Muscle of back (tissue), 11 donors: ENCODE data around the gene GNAI2. TPM values are rescaled to one million over a fixed set of nuclear protein-coding genes. Genes with fewer than 3 reads are reported as not detected.
"Not testable (repeated sequence)": the region's sequence is repeated elsewhere in the genome, so short reads cannot be mapped to it uniquely, and the experiment has no call there.

Source experiments
- DNase-seq, 3 donors: peaks; one replicate each; pipeline versions ENCODE4 v3.0.0 to v3.0.0-alpha.2; 2013
- polyA plus RNA-seq, 10 donors: library from polyadenylated mRNA; unstranded; fragments of 120-200 nt; gene quantifications; one replicate each; pipeline ENCODE4 v1.2.1, GENCODE V29; 2013; ENCODE audit not compliant: insufficient read length in 10 of 10

GNAI2 gene
- polyA plus RNA-seq, 10 donors: 160 to 205 (median 182) TPM

DNA sequence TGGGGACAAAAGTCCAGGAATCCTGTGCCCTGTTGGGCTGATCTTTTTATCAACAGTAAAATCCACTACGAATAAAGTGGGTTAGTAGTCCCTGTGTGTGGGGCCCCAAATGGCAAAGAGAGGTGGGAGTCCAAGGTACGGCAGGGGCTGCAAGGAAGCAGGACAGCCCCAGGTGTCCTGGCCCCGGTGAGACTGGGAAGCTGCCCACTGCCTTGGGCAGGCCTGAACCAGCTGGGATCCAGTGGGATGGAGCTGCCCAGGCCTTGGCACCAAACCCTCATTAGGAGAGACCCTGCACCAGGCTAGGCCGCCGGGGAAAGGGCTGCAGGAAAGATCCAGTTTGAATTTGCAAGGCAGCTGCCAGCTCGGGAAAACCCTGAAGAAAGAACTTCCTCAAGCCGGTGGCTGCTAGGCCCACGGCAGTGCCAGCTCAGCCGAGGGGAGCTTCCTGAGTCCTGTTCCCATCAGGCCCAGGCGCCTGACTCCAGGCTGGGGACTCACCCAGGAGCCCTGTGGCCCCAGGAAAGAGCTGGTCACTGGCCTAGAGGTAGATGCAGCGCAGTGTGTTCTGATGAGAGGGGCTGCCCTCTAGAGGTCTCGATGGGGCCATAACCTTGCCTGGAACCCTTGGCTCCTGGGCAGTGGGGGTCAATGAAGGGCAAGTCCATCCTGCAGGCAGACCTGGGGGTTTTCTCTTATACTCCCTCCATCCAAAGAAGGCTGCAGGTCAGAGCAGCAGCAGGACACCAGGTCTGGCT, 14.4 kb upstream of the GNAI2 start:
- no peak for DNase-seq

DNA sequence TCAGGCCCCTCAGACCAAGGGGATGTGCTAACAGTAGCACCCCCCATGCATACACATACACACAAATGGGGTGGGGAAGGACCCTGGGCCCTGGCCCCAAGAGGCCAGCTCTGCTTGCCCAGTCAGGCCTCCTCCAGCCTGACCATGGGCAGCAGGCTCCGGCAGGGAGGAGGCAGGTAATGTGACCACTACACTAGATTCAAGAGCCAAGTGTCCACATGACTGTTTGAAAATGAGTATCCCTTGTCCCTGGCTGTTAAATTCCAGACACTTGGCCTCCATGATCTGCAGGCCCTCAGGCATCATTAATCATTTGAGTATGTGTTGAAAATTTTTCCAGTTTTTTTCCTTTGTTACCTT, 13.9 kb upstream of the GNAI2 start:
- DNase-seq: no peak

DNA sequence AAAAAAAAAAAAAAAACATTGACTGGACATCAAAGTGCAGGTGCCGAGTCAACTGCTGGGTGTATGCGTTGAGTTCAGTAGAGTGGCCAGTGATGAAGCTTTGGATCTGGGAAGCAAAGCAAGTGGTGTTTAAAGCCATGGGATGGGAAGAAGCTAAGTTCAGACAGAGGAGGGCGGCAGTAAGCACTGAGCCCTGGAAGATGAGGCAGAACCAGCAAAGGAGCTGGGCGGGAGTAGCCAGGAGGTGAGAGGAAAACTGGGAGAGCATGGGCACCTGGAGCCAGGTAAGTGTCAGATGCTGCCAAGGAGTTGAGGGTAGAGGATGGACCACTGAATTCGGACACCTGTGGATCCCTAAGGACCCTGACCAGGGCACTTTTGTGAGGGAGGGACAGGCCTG, 11.4 kb upstream of the GNAI2 start:
- DNase-seq: no peak

DNA sequence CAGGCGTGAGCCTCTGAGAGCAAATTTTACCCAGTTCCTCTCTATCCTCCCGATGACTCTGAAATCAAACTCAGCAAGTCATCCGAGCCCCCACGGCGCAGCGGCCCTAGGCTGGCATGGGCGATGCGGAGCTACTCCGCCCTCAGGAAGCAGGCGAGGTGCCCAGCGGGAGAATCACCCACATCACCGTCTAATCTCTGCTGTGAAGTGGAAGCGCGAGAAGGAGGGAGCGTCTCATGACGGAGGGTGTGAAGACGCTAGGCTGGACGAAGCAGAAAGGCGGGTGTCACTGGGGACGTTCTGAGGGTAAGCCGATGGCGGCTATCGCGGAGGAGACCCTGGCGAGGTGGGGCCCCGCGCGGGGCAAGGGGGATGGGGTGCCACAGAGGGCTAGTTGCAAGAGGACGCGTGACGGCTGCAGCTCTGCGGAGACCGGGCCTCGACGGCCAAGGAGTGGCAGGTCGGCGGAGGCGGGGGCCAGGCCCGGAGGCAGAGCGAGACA, 9.1 kb upstream of the GNAI2 start:
- DNase-seq: no peak

DNA sequence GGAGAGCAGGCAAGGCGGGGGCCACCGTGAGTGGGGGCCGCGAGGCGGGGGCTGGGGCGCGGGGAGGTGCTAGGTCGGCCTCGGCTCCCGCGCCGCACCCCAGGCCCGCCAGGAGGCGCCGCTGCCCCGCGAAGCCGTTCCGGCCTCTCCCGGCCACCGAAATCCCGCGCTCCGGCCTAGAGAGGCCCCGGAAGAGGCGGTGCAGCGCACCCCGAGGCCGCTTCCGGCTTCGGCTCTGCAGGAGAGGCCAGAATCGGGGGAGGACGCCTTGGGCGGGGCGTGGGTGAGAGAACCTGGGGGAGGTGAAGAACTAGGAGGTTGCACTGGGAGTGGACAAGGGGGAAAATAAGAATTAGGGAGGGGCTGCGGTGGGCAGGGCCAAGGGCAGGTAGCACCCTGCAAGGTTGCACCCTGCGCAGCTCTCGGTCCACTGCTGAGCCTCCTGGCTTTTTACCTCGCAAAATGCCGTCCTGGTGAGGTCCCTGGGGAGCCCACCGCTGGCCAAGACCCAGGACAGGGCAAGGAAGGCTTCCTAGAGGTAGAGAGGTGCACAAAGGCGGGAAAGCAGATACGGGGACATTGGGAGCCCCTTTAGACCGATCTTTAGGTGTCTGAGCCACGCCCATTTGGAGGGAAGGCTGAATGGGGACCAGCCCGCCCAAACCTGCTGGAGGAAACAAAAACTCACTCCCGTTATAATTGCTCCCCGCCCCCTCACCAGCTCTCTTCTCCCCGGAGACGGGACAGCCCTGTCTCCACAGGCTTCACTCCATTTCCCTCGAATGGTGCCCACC, 8.4 kb upstream of the GNAI2 start:
- peak; percentile 91 to 97 (median 94) for DNase-seq

DNA sequence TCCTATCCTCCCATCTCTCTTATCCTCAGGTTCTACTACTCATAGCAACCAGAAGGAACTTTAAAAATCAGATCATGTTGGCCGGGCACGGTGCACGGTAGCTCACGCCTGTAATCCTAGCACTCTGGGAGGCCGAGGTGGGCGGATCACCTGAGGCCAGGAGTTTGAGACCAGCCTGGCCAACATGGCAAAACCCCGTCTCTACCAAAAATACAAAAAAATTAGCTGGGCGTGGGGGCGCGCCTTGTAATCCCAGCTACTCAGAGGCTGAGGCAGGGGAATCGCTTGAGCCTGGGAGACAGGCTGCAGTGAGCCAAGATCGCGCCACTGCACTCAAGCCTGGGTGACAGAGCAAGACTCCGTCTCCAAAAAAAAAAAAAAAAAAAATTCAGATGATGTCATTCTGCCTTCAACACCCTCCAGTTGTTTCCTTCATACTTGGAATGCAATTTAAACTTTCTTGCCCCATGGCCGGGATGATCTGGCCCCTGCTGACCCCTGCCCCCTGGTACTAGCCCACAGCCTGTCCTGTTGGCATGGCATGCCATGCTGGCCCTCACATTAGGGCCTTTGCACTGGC, 7.7 kb upstream of the GNAI2 start:
- not testable (repeated sequence) for DNase-seq

DNA sequence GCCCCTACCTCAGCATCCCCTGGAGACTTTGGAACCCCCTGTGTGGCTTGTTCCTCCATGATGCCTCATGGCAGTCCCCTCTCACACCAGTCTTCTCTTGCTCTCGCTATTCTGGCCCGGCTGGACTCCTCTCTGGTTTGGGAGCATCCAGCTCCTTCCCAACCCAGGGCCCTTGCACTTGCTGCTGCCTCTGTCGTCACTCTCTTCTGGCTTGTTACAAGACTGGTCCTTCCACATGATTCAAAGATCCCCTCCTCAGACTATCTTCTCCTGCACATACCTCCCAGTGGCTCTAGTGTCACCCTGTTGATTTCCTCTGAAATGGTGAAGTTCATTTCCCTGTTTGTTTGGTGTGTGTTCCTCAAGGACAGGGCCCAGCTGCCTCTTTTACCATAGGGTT, 6.5 kb upstream of the GNAI2 start:
- no peak for DNase-seq

DNA sequence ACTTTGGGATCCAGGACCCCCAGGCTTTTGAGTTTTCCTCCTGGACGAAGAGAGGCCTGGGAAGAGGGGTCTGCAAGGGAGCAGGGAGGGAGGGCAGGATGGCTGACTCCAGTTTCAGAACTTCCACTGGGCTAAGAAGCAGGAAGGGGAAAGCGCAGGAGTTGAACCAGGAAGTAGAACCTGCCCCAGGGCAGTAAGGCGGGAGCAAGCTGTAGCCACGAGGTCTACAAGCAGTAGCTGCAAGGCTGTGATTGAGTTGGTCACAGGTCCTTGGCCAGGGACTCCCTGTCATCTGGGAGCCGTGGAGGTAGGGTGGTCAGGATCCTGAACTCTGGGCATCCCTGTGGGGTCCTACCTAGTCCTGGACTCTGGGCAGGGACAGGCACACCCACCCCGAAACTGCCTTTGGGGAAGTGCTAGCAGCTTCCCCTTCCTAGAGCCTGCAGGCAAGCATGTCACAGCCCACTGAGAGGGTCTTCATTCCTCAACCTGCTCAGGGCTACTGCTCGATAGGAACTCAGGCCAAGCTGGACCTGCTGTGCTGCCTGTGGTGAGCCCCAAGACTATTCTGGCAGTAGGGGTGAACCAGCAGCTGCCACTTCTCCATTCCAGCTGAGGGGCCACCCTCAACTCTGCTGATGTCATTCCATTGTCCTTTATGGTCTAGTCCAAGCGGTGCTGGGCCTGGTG, 5.8 kb upstream of the GNAI2 start:
- peak in 1 of 3 donors; percentile 43 for DNase-seq

DNA sequence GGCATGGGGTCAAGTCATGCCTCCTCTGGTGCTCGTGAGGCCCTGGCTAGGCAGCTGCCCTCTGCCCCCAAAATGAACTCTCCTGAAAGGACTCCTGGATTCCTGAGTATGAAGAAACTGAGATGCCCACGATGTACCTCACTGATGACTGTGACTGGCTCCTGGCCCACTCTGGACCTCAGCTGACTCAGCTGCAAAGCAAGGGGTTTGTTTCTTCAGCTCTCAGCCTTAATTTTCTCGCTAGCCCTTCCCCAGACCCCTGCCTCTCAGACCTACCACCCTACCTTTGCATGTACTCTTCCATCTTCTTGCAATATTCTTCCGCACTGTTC, 5.2 kb upstream of the GNAI2 start:
- DNase-seq: no peak

DNA sequence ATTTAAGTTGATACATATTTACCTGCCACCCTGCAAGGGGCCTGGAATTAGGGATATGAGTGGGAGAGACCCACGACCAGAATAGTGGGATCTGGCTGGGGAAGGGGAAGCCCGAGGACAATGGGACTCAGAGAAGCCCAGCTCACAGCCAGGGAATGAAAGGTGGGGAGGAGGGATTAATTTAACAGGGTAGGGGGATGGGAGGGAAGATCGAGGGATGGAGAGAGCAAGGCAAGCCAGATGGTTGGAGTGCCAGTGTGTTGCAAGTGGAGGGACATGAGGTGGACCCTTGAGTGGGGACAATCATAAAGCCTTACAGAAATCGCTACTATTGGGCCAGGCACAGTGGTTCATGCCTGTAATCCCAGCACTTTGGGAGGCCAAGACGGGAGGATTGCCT, 4.4 kb upstream of the GNAI2 start:
- no peak for DNase-seq

DNA sequence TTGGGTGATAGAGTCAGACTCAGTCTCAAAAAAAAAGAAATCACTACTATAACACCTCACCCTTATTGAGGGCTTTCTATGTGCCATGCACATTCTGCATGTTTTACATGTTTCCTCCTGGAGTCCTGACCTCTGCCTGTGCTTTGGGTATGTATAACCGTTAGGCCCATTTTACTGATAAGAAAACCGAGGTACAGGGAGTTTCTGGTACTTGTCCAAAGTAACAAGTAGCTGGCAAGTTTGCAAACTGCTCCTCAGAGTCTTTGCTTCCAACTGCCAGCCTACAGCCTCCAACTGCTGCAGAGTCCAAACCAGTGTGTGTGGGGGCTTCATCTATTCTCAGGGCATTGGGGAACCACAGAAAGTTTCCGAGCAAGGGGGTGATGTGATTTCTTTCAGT, 3.7 kb upstream of the GNAI2 start:
- DNase-seq: no peak

DNA sequence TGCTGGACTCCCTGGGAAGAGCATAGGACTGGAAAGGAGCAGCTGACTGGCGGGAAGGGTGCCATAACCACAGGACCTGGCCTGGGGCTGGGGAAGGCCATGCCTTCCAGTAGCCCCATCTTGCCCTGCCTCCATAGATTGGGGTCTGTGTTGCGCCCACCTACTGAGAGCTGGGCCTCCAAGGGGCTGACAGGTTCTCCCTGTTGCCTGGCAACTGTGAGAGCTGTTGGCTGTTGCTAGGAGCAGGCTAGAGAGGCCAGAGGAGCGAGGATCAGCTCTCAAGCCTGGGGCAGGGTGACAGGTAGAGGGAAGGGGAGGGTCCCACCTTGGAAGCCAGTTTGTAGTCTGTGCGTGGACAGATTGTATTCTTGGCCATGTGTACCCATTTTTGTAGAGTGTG, 2.8 kb upstream of the GNAI2 start:
- no peak for DNase-seq

DNA sequence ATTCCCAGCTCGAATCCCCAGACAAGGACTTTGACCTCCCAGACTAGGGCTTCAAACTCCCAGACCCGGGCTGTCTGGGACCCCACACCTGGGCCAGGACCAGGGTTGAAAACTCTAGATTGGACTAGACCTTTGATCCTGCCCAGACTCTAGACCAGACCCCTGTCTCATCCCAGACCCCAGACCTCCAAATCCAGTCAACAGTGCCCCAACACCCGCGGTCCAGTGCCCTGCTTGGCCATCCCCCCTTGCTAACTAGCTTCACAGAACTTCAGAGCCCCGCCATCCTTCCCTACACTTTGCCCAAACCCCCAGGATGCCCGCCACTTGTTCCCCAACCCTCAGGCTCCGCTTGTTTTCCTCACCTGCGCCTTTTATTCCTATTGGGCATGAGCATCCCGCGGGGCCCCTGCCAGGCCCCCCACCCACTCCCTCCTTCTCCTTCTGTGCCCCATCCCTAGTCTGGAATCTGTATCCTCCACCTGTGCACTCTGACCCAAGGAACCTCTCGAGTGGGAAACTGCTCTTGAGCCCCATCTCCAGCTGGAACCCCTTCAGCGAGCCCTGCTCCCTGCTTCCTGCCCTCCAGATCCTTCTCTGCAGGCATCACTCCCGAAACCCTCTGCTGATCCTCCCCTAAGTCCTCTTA, 604 bp downstream of the GNAI2 start:
- no peak for DNase-seq

DNA sequence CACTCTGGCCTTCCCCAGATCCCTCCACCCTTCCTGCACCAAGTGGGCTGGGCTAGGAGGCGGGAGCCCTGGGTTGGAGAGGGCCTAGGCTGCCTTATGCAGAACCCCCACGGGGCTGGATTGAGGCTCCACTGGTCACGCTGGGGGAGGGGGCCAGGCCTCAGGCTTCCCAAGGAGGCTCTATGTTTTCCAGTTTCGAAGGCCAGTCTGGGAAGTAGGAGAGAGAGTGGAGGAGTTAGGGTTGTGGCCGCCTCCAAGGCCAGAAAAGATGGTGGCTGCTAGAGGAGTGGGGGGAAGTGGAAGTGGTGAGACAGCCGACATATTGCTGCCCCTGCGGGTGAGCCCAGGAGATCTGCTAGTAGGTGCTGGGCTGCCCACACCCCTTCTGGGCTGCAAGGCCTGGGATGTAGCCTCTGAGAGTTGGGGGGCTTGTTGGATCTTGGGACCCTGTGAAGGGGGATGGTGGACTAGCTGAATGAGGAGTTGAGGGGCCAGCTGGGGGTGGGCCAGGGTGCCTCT, 1.2 kb downstream of the GNAI2 start:
- peak in 1 of 3 donors; percentile 73 for DNase-seq

DNA sequence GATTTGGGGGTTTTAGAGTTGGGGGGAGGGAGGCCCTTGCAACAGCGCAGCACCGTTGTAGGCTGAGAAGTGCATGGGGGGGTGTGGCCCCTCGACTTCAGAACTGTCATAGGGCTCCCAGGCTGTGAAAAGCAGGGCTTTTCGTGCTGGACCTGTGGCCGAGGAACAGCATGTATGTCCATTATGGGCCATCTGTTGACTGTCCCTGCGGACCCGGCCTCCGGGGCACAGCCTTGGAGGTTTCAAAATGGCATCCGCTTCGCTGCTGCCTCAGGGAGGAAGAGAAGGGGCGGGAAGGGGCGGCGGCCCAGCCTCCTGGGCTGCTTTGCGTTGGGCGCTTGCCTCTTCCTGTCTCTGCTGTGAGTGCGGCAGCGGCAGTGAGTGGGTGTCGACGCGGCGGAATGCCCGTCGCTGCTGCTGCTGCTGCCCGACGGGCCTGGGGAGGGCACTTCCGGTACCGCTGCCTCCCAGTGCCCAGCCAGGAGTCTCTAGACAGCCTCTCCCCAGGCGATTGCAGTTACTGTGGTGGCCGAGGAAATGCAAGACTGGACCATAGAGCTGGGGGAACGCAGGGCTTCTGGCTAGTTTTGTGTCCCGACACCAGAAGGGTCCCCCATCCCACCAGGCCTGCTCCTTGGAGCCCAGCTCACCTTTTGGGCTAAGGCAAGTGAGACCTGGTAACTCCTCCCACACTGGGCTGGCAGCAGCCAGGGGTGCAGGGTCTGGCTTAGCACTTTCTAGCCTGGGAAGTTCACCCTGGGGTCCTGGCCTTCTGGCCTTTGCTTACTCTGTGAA, 1.9 kb downstream of the GNAI2 start:
- DNase-seq: peak; percentile 63 to 89 (median 79)

DNA sequence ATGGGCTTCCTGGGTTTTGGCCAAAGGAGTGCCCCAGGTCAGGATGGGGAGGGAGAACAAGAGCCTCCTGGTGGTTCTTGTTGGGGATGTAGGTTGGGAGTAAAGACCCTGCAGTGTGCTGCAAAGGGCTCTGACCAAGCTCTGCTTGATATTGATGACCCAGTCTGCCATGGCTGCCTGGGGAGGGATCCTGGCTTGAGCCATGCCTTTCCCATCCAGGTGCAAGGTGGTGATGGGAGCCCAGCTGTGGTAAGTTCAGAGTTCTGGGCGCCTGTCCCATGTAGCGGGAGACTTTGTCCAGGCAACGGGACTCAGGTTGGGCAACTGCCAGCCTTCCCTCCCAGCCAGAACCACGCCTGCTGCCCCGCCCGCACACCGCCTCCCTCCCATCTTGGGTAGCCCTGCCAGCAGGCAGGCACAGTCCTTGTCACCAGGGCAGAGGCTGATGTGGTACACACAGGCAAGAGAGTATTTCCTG, 2.6 kb downstream of the GNAI2 start:
- DNase-seq: peak in 1 of 3 donors; percentile 39

DNA sequence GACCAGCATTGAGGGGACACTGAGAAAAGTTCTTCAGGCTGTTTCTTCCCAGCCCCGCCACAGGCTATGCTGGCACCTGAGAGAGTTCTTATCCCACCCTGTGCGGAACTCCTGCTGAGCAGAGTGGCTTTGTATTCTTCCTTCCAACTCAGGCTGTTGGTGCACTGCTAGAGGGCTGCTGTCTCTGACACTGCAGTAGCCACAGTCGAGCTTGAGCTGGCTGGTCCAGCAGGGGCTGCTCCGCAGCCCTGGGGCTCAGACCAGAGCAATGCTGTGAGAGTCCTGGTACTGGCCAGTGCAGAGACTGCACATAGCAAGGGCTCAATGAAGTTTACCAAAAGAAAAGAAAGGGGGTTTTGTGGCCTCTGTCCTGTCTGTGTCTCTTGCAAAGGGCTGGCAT, 3.6 kb downstream of the GNAI2 start:
- DNase-seq: no peak

DNA sequence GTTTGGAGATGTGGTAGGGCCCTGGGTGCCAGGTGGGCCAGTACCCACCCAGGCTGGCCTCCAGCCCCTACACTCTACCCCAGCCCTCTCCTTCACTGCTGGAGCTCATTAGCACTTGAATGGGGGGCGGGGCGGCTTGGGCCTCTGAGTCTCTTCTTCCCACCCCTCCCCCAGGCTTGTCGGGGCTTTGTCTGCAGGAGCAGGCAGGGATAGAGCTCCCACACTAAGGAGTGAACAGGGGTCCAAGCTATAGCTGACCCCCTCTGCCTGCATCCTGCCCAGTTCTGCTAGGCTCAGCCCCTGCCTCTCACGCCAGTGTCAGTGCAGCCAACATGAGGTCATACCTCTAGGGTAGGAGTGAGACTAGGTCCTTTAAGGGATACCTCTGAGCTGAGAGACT, 5.2 kb downstream of the GNAI2 start:
- peak in 1 of 3 donors; percentile 49 for DNase-seq

DNA sequence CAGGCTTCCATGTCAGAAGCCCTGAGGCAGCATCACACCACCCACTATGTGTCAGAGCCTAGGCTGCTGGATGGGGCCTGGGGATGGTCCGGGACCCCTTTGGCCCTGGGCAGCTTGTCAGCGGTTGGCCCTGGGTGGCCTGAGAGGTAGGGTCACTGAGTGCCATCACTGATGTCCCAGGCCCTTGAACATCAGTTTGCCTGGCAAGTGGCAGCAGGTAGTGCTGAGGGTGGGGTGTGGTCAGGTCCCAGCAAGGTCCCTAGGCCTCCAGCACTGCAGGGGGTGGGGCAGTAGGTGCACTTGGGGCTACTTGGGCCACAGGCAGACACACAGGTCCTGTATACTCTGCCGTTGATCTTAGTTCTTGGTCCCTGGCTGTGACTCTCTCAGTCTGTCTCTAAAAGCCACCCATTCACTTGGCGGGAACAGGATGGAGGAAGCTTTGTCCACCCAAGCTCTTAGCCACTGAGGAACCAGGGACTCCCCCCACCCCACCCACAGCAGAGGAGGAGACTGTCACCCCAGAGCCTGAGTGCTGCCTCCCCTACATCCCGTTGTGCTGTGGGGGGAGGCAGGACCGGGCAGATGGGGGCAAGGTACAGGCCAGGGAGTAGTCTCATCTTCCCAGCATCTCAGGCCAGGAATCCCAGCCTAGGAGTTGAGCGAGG, 5.8 kb downstream of the GNAI2 start:
- DNase-seq: no peak

DNA sequence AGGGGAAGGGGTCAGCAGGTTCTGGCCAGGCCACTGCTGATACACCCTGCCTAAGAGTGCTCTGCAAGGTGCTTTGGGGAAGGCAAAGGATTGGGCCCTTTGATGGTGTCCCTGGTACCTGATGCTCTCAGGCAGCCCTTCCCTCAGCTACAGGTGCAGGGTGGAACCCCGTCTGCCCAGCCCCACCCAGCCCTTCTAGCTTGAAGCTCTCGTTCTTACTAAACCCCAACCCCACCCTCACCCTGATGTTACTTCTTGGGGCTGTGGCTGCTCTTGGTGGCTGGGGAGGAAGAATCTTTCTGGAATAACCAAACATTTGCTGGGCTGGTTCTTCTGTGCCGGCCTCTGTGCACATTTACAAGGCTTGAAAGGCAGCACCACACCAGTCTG, 6.4 kb downstream of the GNAI2 start:
- DNase-seq: no peak
